Stimulated activated CD4-positive, alpha-beta T cell treated with anti-CD3 and anti-CD28 coated beads, Interleukin-2, amount 100 ng/mL, for 4 hours (primary cell): Measurements from ENCODE around the gene FSCN2.
"Not testable (repeated sequence)": the region's sequence is repeated elsewhere in the genome, so short reads cannot be mapped to it uniquely, and the experiment has no call there.

ENCODE experiments used
- DNase-seq: peaks from one replicate; pipeline ENCODE4 v3.0.0-alpha.2; 2020; ENCODE audit warnings: low read depth

Gene FSCN2

DNA sequence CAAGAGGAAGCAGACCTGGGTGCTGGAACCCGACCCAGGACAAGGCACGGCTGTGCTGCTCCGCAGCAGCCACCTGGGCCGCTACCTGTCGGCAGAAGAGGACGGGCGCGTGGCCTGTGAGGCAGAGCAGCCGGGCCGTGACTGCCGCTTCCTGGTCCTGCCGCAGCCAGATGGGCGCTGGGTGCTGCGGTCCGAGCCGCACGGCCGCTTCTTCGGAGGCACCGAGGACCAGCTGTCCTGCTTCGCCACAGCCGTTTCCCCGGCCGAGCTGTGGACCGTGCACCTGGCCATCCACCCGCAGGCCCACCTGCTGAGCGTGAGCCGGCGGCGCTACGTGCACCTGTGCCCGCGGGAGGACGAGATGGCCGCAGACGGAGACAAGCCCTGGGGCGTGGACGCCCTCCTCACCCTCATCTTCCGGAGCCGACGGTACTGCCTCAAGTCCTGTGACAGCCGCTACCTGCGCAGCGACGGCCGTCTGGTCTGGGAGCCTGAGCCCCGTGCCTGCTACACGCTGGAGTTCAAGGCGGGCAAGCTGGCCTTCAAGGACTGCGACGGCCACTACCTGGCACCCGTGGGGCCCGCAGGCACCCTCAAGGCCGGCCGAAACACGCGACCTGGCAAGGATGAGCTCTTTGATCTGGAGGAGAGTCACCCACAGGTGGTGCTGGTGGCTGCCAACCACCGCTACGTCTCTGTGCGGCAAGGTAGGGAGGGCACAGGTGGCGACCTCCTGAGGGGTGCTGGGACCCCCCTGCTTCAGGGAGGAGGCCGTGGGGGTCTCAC lies 667 bp downstream of the FSCN2 start:
- DNase-seq: no peak

DNA sequence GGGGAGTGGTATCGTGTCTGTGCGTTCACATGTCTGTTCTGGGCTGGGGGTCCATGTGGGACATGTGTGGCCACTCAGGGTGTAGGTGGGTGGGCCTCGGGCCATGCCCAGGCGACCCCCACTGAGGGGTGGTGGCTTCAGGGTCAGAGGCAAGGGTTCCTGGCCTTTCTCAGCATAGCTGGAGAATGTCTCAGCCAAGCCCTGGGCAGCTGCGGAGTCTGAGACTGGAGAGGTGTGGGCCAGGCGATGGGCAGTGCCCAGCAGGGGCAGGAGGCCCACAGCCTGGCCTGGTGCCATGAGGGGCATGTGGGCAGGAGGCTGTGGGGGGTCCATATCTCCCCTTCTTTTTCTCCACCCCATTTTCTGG lies 1.2 kb downstream of the FSCN2 start:
- DNase-seq: no peak

- DNase-seq: not testable (repeated sequence)
Measured at GRCh38 chr17:81531013-81531412, 2.8 kb downstream of the FSCN2 start.

GRCh38 chr17:81531998-81532404 lies 3.8 kb downstream of the FSCN2 start:
- DNase-seq: not testable (repeated sequence)

DNA sequence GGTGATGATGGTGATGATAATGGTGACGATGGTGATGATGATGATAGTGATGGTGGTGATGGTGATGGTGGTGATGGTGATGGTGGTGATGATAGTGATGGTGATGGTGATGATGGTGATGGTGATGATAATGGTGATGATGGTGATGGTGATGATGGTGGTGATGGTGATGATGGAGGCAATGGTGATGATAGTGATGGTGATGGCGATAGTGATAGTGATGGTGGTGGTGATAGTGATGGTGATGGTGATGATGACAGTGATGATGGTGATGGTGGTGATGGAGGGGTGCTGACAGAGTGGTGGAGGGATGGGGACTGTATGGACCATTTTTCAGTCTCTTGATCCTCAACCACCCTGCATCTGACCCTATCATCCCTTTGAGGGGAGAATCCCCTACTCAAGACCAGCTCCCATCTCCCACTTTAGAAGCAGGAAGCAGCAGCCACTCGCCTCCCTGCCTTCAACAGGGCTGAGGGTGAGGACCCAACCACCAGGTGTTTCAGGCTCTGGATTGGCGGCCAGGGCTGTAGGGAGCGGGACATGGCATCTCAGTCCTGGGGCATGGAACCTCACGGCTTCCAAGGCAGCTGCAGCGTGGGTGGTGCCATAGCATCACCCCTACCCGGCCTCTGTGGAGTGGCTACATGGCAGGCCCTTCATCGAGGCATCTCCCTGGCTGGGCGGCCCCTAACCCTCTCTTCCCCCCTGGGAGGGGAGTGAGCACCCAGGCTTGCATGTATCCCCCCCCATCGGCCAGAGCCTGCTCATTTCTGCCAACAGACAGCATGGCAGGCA lies 4.5 kb downstream of the FSCN2 start:
- DNase-seq: no peak

GRCh38 chr17:81533339-81534141 lies 5.4 kb downstream of the FSCN2 start:
- no peak for DNase-seq

GRCh38 chr17:81534157-81535006 lies 6.2 kb downstream of the FSCN2 start:
- DNase-seq: no peak

- no peak for DNase-seq
Measured at GRCh38 chr17:81535007-81535328, 6.8 kb downstream of the FSCN2 start.

GRCh38 chr17:81535480-81536298 lies 7.5 kb downstream of the FSCN2 start:
- DNase-seq: no peak

DNA sequence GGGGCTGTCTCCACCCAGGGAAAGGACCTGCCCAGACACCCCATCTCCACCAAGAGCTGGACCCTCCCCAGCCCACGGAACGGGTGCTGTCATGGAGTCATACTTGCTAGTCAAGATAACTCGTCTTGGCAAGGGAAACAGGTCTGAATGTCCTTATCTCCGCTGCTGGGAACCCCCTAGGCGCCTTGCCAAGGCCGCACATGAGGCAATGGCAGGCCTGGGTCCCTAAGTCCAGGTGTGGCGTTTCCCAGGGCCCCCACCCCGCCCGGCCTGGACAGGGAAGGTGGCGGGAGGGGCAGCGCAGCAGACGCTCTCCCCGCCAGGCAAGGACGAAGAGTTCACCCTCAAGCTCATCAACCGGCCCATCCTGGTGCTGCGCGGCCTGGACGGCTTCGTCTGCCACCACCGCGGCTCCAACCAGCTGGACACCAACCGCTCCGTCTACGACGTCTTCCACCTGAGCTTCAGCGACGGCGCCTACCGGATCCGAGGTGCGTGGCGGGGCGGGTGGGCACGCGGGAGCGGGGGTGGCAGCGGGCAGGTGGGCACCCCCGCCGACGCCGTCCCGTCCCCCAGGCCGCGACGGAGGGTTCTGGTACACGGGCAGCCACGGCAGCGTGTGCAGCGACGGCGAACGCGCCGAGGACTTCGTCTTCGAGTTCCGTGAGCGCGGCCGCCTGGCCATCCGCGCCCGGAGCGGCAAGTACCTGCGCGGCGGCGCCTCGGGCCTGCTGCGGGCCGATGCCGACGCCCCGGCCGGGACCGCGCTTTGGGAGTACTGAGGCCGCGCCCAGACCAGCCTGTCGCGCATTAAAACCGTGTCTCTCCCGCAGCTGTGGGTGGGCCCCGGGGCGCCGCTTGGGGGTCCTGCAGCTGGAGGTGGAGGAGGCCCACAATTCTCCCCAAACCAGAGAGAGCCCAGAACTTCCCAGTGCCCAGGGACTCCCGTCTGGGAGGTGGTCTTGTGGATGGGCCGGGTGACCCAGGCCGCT lies 8.4 kb downstream of the FSCN2 start:
- no peak for DNase-seq

DNA sequence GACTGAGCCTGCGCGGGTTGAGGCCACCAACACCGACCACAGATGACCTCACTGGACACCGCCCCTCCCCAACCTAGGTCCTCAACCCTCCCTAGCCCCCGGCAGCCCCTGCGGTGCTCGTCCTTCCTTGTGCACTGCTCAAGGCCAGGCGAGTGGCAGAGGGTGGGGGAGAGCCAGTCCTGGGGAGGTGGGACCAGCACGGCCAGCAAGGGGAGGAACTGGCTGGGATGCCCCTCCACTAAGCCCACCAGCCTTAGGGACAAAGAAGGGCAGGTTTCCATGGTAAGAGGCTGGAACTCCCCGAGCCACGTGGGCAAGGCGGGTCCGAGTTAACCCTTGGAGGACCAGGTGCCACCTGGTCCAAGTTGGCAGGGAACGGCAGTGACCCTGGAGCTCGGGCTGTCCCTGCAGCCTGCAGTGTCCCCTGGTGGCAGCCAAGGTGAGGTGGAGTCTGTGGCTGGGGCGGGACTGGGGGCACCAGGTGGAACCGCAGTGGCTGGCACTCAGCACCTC lies 9.2 kb downstream of the FSCN2 start:
- DNase-seq: no peak

- DNase-seq: no peak
Measured at GRCh38 chr17:81537856-81538555, 9.8 kb downstream of the FSCN2 start.

- no peak for DNase-seq
Measured at GRCh38 chr17:81538651-81539570, 10.7 kb downstream of the FSCN2 start.

DNA sequence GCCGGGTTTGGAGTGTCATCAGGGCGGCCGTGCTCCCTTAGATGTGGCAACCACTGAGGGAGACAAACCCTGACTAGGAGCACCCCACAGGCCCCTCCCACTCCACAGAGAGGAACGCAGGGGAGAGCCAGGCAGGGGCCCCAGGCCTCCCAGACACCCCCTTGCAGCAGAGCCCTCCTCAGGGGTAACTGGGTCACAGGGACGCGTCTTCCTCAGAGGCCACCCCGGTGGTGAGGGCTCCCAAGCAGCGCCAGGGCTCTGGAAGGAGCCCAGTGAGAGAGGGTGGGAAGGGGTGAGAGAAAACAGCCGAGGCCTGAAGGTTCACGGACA lies 11.4 kb downstream of the FSCN2 start:
- no peak for DNase-seq

GRCh38 chr17:81539961-81540675 lies 11.9 kb downstream of the FSCN2 start:
- DNase-seq: no peak

- no peak for DNase-seq
Measured at GRCh38 chr17:81540676-81541027, 12.5 kb downstream of the FSCN2 start.

- DNase-seq: no peak
Measured at GRCh38 chr17:81541123-81541522, 12.9 kb downstream of the FSCN2 start.
